ENCODE measurements around the gene TMEM229B. TPM values are rescaled to one million over a fixed set of nuclear protein-coding genes. Genes with fewer than 3 reads are reported as not detected.

Gene TMEM229B
- total RNA-seq, 4 donors from 2014 or later: 0.30 to 0.76 (median 0.50) TPM

DNA sequence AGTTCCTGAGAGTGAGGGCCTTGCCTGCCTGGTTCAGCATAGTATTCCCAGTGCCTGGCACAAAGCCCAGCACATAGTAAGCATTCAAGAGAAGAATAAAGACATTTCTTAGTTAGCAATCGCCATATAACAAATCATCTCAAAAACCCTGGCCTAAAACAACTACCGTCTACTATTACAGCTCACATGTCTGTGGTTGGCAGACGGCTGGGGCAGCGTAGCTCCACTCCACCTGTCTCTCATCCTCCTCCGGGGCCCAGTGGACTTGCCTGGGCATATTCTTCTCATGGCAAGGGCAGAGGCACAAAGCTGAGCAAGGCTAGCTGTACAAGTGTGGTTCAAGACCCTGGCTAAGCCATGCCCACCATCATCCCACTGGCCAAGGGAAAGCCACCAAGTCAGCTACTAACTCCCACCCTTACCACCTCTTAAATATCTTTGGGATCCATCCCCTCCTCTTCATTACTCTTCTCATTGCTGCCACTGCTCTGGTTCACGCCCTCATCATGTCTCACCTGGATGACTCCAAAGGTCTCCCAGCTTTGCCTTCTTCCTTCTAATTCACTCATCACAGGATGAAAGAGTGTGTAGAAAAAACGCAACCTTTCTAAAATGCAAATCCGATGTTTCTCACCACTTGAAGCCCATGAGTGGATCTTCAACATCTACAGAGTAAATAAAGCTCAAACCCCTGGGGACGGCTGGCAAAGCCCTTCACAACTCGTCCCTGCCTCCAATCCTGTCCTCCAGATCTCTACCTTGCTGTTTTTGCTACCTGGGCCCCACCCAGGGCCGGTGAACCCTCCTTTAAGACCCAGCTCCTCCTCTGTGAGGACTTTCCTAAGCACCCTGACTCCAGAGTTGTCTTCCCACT is 10.4 kb downstream of the TMEM229B start:
- Histone ChIP-seq H3K27me3 (no peaks in the 10 kb centered on the region), H3K9me3 (no peaks in the 10 kb centered on the region), H3K4me3 (no peak overlapping the region), H3K36me3 (no peaks in the 10 kb centered on the region), H3K27ac (no peak overlapping the region), H3K4me1 (no peaks in the 10 kb centered on the region)
- no peak for TF ChIP-seq POLR2A (IDR thresholded peaks at IDR 0.05)
- TF ChIP-seq, protein P1, sequence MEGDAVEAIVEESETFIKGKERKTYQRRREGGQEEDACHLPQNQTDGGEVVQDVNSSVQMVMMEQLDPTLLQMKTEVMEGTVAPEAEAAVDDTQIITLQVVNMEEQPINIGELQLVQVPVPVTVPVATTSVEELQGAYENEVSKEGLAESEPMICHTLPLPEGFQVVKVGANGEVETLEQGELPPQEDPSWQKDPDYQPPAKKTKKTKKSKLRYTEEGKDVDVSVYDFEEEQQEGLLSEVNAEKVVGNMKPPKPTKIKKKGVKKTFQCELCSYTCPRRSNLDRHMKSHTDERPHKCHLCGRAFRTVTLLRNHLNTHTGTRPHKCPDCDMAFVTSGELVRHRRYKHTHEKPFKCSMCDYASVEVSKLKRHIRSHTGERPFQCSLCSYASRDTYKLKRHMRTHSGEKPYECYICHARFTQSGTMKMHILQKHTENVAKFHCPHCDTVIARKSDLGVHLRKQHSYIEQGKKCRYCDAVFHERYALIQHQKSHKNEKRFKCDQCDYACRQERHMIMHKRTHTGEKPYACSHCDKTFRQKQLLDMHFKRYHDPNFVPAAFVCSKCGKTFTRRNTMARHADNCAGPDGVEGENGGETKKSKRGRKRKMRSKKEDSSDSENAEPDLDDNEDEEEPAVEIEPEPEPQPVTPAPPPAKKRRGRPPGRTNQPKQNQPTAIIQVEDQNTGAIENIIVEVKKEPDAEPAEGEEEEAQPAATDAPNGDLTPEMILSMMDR (IDR thresholded peaks at IDR 0.05): no peak
- no peak for DNase-seq
- 64 to 74% methylated on average over 11 of the region's 11 CpGs for WGBS, 2 donors
- intact Hi-C loops (cut with DNase I): no loop called here

DNA sequence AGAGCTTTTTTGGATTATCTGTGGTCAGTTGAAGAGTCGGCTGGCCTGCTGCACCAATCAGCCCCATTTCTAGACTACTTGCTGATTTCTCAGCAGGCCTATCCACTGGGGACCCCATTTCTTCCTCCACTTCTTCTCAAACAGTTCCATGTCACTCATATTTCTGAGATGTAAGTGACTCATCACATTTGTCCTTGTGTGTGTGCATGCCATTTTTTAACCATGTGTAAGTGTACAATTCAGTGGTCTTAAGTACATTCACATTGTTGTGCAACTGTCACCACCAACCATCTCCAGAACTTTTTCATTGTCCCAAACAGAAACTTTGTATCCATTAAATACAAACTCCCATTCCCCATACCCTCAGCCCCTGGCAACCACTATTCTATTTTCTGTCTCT is 14.2 kb downstream of the TMEM229B start:
- no peak overlapping the region for H3K4me3 ChIP-seq
- intact Hi-C loops (cut with DNase I): no loop called here
- TF ChIP-seq POLR2A (IDR thresholded peaks at IDR 0.05): no peak
- TF ChIP-seq, protein P1 (IDR thresholded peaks at IDR 0.05): no peak
- no peaks in the 10 kb centered on the region for H3K4me1 ChIP-seq
- no peak overlapping the region for H3K27ac ChIP-seq
- no peaks in the 10 kb centered on the region for H3K36me3 ChIP-seq
- H3K9me3 ChIP-seq: no peaks in the 10 kb centered on the region
- DNase-seq: no peak
- 93 to 100% methylated on average over 1 of the region's 1 CpG for WGBS, 2 donors
- H3K27me3 ChIP-seq: no peaks in the 10 kb centered on the region

DNA sequence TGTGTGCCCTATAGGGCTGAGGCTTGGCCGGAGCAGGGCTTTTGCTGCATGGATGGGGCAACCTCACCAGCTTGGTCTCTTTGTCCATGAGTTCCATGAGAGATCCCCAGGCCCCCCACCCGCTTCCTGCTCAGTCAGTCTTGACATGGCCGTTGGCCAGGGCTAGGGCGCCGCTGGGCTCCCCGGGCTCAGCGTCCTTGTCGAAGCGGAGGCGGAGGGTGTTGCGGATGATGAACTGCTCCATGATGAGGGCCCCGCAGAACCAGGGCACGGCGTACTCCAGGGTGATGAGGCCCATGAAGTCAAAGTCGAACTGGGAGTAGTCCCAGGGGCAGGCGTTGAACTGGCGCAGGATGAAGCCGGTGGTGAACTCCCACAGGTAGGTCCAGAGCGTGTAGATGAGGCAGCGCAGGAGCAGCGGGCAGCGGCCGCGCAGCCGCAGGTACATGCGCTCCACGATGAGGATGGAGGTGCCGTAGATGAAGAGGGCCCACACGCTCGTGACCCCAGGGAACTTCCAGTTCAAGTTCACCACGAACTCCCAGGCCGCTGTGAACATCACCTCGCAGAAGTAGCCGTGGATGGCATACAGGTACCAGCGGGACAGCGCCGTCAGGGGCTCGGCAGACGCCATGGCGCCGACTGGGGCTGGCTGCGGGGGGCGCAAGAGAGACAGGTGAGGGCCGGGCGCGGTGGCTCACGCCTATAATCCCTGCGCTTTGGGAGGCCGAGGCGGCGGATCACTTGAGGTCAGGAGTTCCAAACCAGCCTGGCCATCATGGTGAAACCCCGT is 15.0 kb downstream of the TMEM229B start:
- no peak for DNase-seq
- Histone ChIP-seq H3K36me3 (no peaks in the 10 kb centered on the region), H3K9me3 (no peaks in the 10 kb centered on the region), H3K27me3 (no peaks in the 10 kb centered on the region), H3K27ac (no peak overlapping the region), H3K4me3 (no peak overlapping the region), H3K4me1 (no peaks in the 10 kb centered on the region)
- TF ChIP-seq POLR2A (IDR thresholded peaks at IDR 0.05): no peak
- TF ChIP-seq, protein P1 (IDR thresholded peaks at IDR 0.05): no peak
- intact Hi-C loops (cut with DNase I): no loop called here
- WGBS, 2 donors: 96 to 98% methylated on average over 36 to 37 of the region's 52 CpGs

DNA sequence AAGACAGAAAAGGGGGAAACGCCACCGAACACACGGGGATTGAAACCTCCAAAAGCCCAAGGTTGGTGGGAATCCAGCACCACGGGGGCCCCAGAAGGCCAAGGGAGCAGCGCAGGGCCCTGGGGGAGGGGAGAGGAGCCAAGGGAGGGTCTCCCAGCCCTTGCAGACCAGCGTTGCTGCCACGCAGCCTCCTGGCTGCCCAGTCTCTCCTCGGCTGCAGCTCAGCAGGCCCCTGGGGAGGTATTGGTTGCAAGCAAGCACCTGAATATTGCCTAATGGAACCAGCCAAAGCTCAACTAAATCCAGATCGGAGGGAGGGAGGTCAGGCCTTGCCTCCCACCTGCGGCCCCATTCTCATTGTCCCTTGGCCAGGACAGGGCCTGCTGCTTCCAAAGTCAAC is 15.8 kb downstream of the TMEM229B start:
- Histone ChIP-seq H3K9me3 (no peaks in the 10 kb centered on the region), H3K4me3 (no peak overlapping the region), H3K27me3 (no peaks in the 10 kb centered on the region), H3K27ac (no peak overlapping the region), H3K36me3 (no peaks in the 10 kb centered on the region), H3K4me1 (no peaks in the 10 kb centered on the region)
- TF ChIP-seq, protein P1 (IDR thresholded peaks at IDR 0.05): no peak
- no peak for TF ChIP-seq POLR2A (IDR thresholded peaks at IDR 0.05)
- 78 to 82% methylated on average over 5 to 8 of the region's 10 CpGs for WGBS, 2 donors
- no peak for DNase-seq
- intact Hi-C loops (cut with DNase I): no loop called here

DNA sequence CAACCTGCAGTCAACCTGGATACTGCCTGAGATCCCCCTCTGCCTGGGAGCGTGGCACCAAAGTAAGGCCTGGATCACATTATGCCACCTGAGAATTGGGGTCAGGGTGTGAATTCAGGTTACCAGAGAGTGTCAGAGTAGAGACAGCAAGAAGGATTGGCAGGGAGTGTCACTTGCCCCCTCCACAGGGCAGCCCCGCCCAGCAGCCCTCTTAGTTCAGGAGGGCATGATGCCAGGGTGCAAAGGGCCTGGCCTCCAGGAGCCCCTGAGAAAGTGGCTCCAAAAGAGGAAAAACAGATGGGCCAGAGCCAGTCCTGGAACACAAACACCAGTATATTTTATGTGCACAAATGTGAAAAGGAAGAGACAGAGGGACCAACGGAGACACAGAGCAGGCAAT is 18.6 kb downstream of the TMEM229B start:
- Histone ChIP-seq H3K36me3 (no peaks in the 10 kb centered on the region), H3K4me3 (no peak overlapping the region), H3K9me3 (no peaks in the 10 kb centered on the region), H3K4me1 (no peaks in the 10 kb centered on the region), H3K27ac (no peak overlapping the region), H3K27me3 (no peaks in the 10 kb centered on the region)
- TF ChIP-seq, protein P1 (IDR thresholded peaks at IDR 0.05): no peak
- intact Hi-C loops (cut with DNase I): no loop called here
- DNase-seq: no peak
- 86 to 94% methylated on average over 2 to 3 of the region's 3 CpGs for WGBS, 2 donors

Measured in esophagus squamous epithelium (tissue), 5 donors.